Epithelial cell of proximal tubule (primary cell): ENCODE data around the gene LMO1. TPM values are rescaled to one million over a fixed set of nuclear protein-coding genes. Genes with fewer than 3 reads are reported as not detected.

ENCODE experiments used
- DNase-seq: peaks from one replicate; pipeline ENCODE4 v3.0.0-alpha.2; 2011; ENCODE audit warnings: low read depth
- H3K4me3 ChIP-seq: 2 replicates; pipeline ENCODE4 v1.5.1; 2011; ENCODE audit warnings: low read depth, mild to moderate bottlenecking, low read length
- total RNA-seq: library from RNA; depleted of rRNA; stranded (reverse); fragments of >200 nt; gene quantifications from 2 replicates; pipeline ENCODE4 v1.2.3, GENCODE V29; 2015
- TF ChIP-seq, protein P1 (sequence below): conservative IDR thresholded peaks from 2 replicates; pipeline ENCODE4 v1.5.1; 2012; ENCODE audit warnings: low read depth, mild to moderate bottlenecking, low read length

Gene LMO1
- total RNA-seq, 1 donor from 2014 or later: not detected

DNA sequence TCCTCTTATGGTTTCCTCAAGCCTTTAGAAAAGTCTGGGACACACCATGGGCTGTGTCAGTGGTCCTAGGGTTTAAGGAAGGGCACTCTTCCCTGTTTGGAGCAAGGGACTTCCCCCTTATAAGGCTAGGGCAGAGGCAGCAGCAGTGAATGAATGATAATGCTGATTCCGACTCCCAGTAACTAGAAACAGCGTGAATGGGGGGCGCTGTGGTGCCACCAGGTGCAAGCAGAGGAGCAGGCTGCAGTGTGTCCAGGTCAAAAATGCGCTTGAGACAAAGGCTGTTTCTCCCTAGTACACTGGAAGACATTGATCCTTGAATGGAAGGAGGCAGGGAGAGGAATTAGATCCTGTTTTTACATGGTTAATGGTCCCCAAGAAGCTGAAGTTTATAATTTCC, 83.2 kb downstream of the LMO1 start:
- H3K4me3 ChIP-seq: no peak overlapping the region
- DNase-seq: no peak
- TF ChIP-seq, protein P1, sequence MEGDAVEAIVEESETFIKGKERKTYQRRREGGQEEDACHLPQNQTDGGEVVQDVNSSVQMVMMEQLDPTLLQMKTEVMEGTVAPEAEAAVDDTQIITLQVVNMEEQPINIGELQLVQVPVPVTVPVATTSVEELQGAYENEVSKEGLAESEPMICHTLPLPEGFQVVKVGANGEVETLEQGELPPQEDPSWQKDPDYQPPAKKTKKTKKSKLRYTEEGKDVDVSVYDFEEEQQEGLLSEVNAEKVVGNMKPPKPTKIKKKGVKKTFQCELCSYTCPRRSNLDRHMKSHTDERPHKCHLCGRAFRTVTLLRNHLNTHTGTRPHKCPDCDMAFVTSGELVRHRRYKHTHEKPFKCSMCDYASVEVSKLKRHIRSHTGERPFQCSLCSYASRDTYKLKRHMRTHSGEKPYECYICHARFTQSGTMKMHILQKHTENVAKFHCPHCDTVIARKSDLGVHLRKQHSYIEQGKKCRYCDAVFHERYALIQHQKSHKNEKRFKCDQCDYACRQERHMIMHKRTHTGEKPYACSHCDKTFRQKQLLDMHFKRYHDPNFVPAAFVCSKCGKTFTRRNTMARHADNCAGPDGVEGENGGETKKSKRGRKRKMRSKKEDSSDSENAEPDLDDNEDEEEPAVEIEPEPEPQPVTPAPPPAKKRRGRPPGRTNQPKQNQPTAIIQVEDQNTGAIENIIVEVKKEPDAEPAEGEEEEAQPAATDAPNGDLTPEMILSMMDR: no peak

DNA sequence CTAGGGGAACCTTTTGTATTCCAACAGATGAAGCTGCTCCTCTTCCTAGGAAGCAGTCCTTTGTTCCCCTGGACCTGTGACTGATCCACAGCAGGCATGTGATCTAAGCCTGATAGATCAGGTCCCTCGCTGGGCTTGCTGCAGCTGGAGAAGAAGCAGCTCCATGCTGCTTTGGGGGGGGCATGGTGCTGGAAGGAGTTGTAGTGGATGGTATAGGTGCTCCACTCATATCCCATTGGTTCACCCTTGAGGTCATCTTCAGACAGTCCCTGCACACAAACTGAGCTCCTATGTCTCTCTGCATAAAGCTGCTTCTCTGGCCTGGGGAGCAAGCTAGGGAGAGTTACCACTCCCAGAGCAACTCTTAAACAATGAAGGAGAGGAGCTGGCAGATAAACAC, 85.4 kb downstream of the LMO1 start:
- TF ChIP-seq, protein P1: no peak

DNA sequence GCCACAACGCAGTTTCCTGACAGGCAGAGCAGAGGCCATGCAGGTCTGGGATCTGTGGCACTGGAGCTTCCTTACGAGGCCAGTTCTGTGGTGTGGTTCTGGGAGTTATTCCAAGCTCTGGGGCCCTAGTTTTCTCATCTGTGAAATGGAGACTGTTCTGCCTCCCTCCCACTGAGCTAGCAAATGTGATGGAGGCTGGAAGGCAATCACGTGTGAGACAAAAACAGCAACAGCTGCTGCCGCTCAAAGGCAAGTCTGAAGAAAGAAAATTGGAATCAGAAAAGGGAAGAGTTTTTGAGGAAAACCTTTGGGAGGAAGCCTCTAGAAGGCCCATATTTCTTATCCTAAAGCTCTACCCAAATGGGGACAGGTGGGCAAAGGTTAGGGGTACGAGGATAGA, 86.5 kb downstream of the LMO1 start:
- DNase-seq: no peak
- no peak overlapping the region for H3K4me3 ChIP-seq
- TF ChIP-seq, protein P1: no peak

More for the DNA sequence above, 85.4 kb downstream of the LMO1 start:
- H3K4me3 ChIP-seq: no peak overlapping the region
- no peak for DNase-seq

Other genes with a start within 250 kb of the LMO1 start
- gene TUB, start 182.7 kb downstream of the LMO1 start, total RNA-seq: 2.9 and 3.2 TPM in 2 replicates
- gene RIC3, start 94.9 kb downstream of the LMO1 start, total RNA-seq: 0.92 and 1.6 TPM in 2 replicates